Stomach (tissue), 4 donors: ENCODE data around the gene IL31RA.

Source experiments
- CTCF ChIP-seq, 7 experiments: fragments of 450-650 bp in 4 of 7; fragments of 200-600 bp in 3 of 7; sonication (generic) in 3 of 7; IDR thresholded peaks; one replicate each; pipeline ENCODE4 v1.5.1; 2016 to 2019; ENCODE audit warnings: antibody characterized with exemption in 7 of 7, control low read depth in 2 of 7, mild to moderate bottlenecking in 1 of 7
- POLR2AphosphoS5 ChIP-seq, 3 donors: sonication (generic); formaldehyde crosslinking; IDR thresholded peaks; one replicate each; pipeline ENCODE4 v1.6.1; 2016; ENCODE audit warnings: antibody characterized with exemption in 3 of 3

- TF ChIP-seq CTCF (IDR thresholded peaks at IDR 0.05) (no peak), POLR2AphosphoS5 (IDR thresholded peaks at IDR 0.05) (no peak)
These were observed 51.5 kb downstream of the IL31RA start for GRCh38 chr5:55902696-55903095.
